Measurements from ENCODE around the gene CCDC158. TPM values are rescaled to one million over a fixed set of nuclear protein-coding genes. Genes with fewer than 3 reads are reported as not detected.

CCDC158 gene
- polyA plus RNA-seq, 1 of the 3 experiments (the other 2 are of a cell fraction): not detected

- Histone ChIP-seq H3K79me2 (ENCODE audit: insufficient read depth) (no peaks in the 10 kb centered on the region), H4K20me1 (ENCODE audit: insufficient read depth) (no peaks in the 10 kb centered on the region), H3K4me2 (no peak overlapping the region), H3K36me3 (replicated peaks in 1 of 2; ENCODE audit: control insufficient read depth in 1 of 2, insufficient read depth in 2 of 2, low read length in 1 of 2) (no peaks in the 10 kb centered on the region), H3K9me3 (no peaks in the 10 kb centered on the region), H2AFZ (ENCODE audit: low read depth) (no peak overlapping the region), H3K27ac (ENCODE audit: low read depth in 2 of 2, low read length in 1 of 2) (no peak overlapping the region), H3K9me2 (no peaks in the 10 kb centered on the region), H3K9ac (no peak overlapping the region), H3K27me3 (ENCODE audit: insufficient read depth) (no peaks in the 10 kb centered on the region), H3K4me1 (ENCODE audit: control insufficient read depth in 1 of 2, insufficient read depth in 2 of 2, low read depth in 1 of 2, low read length in 1 of 2) (peaks cover 0 to 4% of the 10 kb centered on the region in 2 experiments; a peak in 1 of 4 replicates), H3K4me3 (ENCODE audit: low read depth in 2 of 2, low read length in 1 of 2) (no peak overlapping the region), H3F3A (replicated peaks; ENCODE audit: insufficient read depth) (no peaks in the 10 kb centered on the region)
- 79% methylated on average over 9 of the region's 9 CpGs for WGBS (ENCODE audit: low lambda C conversion rate)
- ChIA-PET POLR2A (no interaction called here), CTCF (no interaction called here)
- DNase-seq: no peak
- TF ChIP-seq MEF2A (IDR thresholded peaks at IDR 0.05; ENCODE audit: borderline replicate concordance, low read depth): no peak
- TF ChIP-seq CTCF (IDR thresholded peaks at IDR 0.05): no peak
- no peak for TF ChIP-seq FOXJ3 (CRISPR knock-in tag; IDR thresholded peaks at IDR 0.05)
- TF ChIP-seq GABPA (IDR thresholded peaks at IDR 0.05; ENCODE audit: low read depth): no peak
- no peak for TF ChIP-seq IRF3 (IDR thresholded peaks at IDR 0.05; ENCODE audit: low read depth, low read length)
- no peak for TF ChIP-seq YY1 (IDR thresholded peaks at IDR 0.05; ENCODE audit: low read depth)
- no peak for TF ChIP-seq GATA2 (CRISPR knock-in tag; IDR thresholded peaks at IDR 0.05)
- TF ChIP-seq TCF12 (IDR thresholded peaks at IDR 0.05): no peak
- TF ChIP-seq TEAD4 (IDR thresholded peaks at IDR 0.05; ENCODE audit: borderline replicate concordance, insufficient read depth): no peak
- no peak for TF ChIP-seq MXI1 (IDR thresholded peaks at IDR 0.05; ENCODE audit: low read depth, low read length)
- no peak for TF ChIP-seq CHD2 (IDR thresholded peaks at IDR 0.05; ENCODE audit: low read length, partially characterized antibody)
- TF ChIP-seq USF1 (IDR thresholded peaks at IDR 0.05; ENCODE audit: borderline replicate concordance, low read depth): no peak
- TF ChIP-seq POLR2AphosphoS5 (IDR thresholded peaks at IDR 0.05; ENCODE audit: low read depth, low read length): no peak
- no peak for TF ChIP-seq USF2 (IDR thresholded peaks at IDR 0.05; ENCODE audit: borderline replicate concordance, low read depth, low read length)
- no peak for TF ChIP-seq EZH2phosphoT487 (IDR thresholded peaks at IDR 0.05; ENCODE audit: borderline replicate concordance, low read depth)
- TF ChIP-seq ZBTB33 (IDR thresholded peaks at IDR 0.05; ENCODE audit: borderline replicate concordance, low read depth): no peak
- TF ChIP-seq ELF1 (IDR thresholded peaks at IDR 0.05): no peak
- no peak for TF ChIP-seq FOSL2 (IDR thresholded peaks at IDR 0.05; ENCODE audit: borderline replicate concordance, low read depth)
- no peak for TF ChIP-seq RFX5 (IDR thresholded peaks at IDR 0.05; ENCODE audit: low read length)
These were observed 144.1 kb downstream of the CCDC158 start for GRCh38 chr4:76276813-76277212.
